ENCODE results near the gene PLCG2.
"Not testable (repeated sequence)": the region's sequence is repeated elsewhere in the genome, so short reads cannot be mapped to it uniquely, and the experiment has no call there.

The PLCG2 gene

DNA sequence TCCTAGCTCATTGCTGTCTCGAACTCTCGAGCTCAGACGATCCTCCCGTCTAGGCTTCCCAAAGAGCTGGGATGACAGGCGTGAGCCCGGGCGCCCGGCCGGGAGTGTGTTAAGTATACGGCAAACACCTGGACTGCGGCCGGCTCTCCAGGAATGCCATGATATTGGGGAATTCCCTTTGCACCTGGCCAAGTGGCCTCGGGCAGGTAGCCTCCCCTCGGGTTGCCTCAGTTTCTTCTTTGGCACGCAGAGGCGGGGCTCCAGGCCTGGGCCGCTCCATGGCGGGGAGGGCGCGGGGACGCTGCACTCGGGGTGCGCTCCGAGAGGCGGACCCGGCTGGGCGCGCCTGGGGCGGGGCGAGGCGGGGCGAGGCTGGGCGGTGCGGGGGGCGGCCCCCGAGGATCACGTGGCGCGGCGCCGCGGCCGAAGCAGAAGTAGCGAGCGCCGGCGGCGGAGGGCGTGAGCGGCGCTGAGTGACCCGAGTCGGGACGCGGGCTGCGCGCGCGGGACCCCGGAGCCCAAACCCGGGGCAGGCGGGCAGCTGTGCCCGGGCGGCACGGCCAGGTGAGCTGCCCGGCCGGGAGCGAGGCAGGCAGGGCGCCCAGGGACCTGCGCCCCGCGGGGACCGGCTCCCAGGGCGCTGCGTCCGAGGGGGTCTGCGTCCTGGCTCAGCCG is at the start of gene PLCG2:
PLCG2 (plus strand) TSS at position 431 of the 675 bp plus-strand sequence. CDS start 6,699 bp downstream, outside the sequence.
- DNase-seq (ENCODE audit: low spot score), result peak; percentile 81

DNA sequence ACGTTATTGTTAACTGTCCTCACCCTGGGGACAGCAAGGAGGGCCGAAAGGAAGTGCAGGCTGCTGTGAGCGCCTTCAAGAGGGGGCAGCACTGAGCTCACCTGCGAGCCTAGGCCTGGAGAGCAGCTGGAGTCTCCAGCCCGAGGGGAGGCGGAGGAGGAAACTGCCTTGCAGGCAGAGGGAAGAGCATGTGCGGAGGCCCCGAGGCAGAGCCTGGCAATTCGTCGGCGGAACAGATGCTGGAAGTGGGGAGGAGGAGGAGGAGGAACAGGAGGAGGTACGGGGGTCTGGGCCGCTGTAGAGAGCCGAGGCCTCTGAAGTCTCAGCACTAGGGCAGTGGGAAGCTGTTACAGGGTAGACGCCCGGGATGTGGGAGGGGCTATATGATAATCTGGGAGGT is 49.6 kb upstream of the PLCG2 start:
- no peak for DNase-seq (ENCODE audit: low spot score)

DNA sequence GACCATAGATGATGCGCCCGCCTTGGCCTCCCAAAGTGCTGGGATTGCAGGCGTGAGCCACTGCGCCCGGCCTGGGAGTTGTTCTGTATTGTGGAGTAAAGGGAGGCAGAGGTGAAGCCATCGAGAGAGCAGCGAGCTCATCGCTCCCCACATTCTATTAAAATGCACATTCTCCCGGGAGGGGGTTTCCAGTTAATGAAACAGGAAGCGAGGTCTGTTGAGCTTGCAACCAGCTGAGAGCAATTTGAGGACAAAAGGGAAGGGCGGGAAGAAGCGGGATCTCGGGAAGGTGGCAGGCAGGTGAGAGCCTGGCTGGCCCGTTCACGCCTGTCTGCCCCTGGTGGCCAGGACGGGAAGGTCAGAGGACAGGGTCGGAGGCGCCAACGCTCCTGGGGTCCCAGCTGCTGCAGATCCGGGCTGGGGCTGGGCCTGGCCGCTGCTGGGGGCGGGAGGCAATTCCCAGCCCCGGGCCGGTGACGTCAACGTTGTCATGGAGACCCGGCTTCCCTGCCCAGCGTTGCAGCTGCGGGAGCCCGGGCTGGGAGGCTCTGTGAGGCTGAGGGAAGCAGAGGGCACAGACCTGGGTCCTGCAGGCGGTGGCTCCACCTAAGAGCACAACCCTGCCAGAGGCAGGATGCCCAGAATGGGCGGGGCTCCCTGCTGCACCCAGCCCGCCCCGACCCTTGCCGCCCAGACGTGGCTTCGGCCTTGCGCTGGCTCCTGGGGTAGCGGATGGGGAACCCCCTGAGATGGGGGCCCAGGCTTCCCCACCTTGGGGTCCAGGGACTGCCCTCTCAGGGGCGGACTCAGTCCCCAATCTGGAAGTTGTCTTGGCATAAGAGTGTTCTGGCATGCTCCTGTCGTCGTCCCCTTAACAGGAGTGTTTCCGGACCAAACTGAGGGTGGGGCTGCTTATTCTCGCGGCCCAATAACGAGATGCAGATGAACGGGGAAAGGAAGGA is 48.7 kb upstream of the PLCG2 start:
- DNase-seq (ENCODE audit: low spot score), result peak; percentile 58

DNA sequence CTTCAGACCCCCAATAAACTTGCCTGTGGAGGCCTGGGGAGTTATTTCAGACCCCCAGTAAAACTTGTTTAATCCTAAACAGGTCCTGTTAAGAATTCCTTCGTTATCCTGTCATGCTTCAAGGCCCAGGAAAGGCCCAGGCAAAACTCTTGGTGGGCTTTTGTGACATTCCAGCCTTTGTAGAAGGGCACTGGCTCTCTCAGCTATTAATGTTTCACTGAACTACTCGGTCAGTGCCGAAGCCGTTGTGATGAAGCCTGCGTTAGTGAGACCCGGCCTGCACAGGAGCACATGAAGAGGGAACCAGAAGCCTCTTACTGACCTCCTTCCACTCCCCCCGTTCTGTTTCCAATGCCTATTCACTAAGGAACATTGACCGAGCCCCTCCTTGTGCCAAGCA is 47.4 kb upstream of the PLCG2 start:
- DNase-seq (ENCODE audit: low spot score), result no peak

DNA sequence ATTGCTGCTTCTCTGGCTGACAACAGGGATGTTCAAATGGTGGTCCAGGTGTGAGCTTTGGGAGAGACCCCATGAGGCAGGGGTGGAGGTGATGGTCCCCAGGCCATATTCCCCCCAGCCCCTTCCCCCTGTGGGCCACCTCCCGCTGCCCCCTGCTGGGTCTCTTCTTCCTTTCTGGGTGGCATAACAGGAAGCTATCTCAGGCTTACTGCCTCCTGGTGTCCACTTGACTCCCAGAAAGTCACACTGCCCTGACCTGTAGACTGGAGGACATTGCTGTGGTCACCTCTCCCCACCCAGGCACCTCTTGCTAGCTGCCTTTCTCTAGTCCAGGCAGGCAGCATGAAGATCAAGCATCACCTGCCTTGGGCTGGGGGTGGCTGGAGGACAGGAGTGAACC is 46.4 kb upstream of the PLCG2 start:
- no peak for DNase-seq (ENCODE audit: low spot score)

DNA sequence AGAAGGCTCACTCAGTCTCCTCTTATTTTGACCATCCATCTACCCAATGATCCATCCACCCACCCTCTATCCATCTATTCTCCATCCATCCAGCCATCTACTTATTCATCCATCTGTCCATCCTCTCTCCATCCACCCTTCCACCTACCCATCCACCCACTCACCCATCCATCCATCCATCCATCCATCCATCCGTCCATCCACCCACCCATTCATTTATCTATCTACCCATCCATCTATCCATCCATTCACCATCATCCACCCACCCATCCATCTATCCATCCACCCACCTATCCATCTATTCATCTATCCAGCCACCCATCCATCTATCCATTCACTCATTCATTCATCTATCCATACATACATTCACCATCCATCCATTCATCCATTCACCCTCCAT is 45.8 kb upstream of the PLCG2 start:
- no peak for DNase-seq (ENCODE audit: low spot score)

DNA sequence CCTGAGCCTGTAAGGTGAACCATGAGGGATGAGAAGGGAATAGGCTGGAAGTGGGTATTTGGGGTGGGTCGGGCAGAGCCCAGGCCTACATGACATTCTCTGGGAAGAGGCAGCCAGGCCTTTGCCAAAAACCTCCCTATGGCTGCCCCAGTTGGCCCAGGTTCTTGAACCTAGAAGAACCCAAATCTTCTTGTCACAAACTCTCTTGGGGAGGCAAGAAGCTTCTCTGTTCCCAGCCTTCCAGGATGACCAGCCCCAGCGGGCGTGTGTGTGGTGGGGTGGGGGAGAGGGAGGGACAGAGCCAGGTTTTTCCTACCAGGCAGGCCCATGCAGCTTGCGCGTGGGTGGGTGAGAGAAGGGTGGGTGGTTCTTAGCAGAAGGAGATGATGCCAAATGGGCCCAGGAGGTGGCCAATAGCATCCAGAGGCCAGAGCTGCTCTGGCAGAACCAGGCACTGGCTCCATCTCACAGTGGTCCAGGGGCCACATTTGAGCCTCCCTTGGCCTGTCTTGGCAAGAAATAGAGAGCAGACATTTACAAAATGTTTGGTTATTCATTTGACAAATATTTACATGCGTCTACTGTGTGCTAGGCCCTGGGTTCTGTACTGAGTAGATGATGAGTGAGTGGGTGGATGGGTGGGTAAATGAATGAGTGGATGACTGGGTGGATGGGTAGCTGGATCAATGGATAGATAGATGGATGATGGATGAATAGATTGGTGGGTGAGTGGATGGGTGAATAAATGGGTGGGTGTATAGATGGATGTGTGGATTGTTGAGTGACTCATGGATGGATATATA is 44.3 kb upstream of the PLCG2 start:
- DNase-seq (ENCODE audit: low spot score), result no peak

DNA sequence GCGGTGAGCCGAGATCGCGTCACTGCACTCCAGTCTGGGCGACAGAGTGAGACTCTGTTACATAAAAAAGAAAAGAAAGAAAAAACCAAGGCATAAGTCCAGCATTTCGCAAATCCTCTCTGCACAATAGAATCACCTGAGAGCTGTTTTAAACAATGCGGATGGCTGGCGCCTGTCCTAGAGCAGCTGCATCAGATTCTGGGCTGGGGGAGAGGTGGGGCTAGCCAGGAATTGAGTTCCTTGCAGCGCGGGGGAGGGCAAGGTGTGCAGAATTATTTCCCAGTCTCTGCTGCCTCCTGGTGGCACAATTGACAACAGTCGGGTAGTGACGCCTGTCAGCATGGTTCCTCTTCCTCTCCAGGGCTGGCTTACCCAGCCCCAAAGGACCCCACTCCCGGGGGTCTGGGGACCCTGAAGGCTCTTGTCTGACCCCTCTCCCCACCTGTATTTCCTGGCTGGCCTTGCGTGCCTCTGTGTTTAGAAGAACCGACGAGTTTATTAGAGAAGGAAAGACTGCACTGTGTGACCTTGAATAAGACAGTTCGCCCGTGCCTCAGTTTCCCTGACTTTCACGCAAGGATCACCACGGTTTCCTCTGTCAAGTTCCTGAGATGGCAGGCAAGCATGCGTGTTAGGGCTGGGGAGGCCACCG is 41.1 kb upstream of the PLCG2 start:
- DNase-seq (ENCODE audit: low spot score), result peak; percentile 73

DNA sequence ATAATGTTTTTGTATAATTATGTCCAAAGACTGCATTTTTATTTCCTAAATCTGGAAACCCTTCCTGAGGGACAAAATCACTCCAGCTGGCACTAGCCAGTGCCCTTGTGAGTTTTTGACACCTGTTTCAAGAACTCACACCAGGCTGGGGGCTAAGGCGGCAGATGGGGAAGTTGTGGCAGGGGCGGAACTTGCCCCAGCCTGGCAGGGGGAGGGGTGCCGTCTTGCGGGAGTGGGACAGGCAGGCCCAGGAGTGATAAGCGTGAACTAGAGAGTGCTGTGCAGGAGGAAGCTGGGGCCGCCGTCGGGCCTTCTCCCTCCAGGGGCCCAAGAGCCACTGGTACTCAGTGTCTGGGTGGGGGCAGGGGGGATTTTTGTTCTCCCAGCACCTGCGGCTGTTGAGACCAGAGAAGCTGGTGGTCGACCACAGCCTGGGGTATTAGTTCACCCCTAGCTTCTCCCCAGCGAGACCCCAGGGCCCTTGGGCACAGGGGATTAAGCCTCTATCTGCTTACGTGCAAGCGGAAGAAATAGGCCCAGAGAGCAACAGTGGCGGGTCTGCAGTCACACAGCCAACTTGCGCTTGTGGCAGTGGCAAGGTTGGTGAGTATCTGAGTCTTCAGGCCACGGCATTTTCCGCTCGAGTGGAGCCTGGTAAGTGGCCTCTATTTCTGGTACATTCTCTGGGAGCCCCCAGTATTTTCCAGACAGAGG is 40.2 kb upstream of the PLCG2 start:
- DNase-seq (ENCODE audit: low spot score), result no peak

DNA sequence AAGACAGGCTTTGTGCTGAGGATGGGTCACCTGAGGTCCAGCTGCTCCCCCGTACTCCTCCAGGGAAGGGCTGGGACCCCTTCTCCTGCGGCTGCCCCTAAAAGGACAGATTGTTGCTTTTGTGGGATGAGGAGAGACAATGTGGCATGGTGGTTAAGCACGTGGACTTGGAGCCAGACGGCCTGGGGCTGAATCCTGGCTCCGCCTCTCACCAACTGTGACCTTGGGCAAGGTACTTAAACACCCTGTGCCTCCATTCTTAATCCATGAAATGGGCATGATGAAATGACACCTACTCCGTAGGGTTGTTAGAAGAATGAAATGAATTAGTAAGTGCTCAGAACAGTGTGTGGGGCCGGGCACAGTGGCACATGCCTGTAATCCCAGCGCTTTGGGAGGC is 39.6 kb upstream of the PLCG2 start:
- no peak for DNase-seq (ENCODE audit: low spot score)

DNA sequence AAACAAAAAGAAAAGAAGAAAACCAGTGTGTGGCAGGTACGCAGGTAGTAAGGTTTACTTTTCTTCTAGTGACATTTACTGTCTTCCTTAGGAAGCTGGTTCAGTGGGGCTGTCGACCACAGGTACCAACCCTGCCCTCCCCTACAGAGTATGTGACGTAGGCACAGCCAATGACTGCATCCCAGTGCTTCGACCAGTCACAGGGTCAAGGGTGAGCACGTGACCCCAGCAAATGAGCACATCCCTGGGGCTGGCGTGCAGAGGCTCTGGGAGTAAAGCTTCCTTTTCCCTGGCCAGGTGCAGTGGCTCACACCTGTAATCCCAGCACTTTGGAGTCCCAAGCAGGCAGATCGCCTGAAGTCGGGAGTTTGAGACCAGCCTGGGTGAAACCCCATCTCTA is 38.9 kb upstream of the PLCG2 start:
- DNase-seq (ENCODE audit: low spot score), result no peak

DNA sequence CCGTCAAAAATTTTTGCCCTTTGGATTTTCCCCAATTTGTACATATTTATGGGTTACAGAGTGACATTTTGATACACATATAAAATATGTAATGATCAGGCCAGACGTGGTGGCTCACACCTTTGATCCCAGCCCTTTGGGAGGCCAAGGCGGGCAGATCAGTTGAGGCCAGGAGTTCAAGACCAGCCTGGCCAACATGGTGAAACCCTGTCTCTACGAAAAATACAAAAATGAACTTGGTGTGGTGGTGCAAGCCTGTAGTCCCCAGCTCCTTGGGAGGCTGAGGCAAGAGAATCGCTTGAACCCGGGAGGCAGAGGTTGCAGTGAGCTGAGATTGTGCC is 37.7 kb upstream of the PLCG2 start:
- DNase-seq (ENCODE audit: low spot score), result not testable (repeated sequence)

DNA sequence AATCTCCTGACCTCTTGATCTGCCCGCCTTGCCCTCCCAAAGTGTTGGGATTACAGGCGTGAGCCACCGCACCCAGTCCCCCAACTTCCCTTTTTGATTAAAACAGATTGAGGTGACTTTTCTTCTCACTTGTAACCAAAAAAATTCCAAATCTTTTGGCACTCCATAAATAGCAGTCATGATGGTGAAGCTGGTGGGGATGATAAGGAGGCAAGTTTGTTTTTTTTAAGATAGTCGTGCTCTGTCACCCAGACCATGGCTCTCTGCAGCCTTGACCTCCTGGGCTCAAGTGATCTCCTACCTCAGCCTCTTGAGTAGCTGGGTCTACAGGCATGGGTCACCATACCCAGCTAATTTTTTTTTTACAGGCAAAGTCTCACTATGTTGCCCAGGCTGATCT is 34.7 kb upstream of the PLCG2 start:
- no peak for DNase-seq (ENCODE audit: low spot score)

DNA sequence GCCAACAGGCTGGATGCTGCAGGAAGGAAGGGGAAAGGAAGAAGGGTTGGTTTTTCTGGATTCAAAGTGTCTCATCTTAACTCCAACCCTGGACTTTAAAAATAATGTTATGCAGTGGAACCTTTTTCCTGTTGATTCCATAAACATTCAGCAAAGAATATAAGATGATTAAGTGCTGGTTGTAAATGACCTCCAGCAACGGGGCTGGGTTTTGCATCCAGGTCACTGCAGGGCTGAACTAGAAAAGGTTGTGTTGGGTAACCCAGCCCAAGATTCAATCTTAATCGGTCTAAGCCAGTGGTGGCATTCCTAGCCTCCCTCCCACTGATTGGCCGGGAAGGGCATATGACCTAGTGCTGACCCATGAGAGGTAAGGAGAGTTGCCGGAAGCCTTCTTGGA is 34.2 kb upstream of the PLCG2 start:
- DNase-seq (ENCODE audit: low spot score), result no peak

DNA sequence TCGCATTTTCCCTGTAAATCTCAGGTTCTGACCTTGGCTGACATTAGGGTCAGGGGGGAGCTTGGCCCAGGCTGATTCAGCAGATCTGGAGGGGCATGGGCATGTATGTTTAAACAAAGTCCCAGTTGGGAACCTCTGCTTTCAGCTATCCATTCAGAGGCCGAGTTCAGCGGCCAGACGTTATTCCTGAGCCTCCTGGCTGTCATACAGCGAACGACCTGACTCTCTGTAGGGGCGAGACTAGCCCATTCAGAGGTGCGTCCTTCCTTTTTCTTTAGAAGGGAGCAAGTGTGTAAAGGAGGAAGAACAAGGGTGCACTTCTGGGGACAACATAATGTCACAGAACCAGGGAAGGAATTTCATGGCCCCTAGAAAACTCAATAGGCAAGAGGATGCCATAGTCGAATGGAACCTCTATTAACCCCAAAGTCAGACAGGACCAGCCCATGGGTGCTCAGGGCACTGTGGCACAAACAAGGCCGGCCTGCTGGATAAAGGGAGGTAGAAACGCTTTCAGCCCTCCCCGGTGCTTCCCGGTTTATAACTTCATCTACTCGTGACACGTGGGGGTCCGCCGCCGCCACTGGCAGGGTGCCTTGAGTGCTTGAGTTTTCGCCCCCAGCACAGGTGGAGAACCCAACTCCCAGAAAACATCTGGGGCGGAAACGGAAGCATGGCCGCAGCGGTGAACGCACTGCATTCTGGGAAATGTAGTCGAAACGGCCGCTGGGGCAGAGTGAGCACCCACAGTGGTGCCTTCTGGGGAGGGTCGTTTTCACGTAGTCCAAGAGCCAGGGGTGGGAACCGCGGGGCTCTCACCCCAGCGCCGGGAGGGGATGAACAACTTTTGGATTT is 33.2 kb upstream of the PLCG2 start:
- DNase-seq (ENCODE audit: low spot score), result no peak

DNA sequence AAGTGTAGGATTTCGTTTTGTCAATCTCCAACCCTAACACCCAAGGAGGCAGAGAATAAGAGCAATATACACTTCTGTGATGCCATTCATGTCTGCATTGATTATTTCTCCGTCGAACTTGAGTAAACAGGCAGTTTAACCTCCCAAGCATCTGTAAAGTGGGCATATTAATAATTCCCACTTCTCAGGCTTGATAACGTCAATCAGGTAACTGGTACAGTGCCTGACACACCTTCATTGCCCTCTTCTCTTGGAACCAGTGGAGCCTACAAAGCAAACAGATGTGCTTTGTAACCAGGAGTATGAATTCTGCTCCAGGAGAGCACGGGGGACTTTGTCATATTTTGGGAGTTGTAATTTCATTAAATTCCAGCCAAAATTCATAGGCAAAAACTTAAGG is 32.5 kb upstream of the PLCG2 start:
- no peak for DNase-seq (ENCODE audit: low spot score)

DNA sequence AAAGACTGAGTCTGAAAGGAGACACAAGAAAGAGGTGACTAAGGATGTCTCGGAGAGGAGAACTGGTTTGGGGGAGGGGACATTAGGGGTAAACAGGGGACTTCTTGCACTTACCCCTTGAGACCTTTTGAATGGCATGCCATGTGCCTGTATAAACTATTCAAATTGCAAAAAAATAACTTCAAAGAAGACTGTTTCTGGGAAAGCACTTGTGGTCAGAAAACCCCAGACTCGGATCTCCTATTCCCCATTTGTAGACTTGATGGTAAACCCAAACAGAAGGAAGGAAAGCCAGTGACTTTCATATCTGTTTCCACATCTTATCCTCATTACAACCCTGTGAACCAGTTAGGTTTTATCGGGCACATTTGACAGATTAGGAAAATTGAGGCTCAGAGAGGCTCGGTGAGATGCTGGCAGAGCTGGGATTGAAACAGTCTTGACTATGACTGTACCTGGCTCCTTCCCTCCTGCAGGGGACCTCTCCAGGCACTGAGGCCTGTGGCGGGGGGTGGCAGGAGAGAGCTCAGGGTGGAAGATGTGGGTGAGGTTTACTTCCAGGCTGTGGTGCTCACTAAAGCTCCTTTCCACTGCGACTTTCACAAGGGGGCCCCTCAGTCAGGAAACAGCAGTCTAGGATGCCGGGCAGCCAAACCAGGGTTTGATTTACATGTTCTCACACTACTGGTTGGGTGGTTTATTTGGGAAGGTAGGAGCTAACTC is 30.5 kb upstream of the PLCG2 start:
- no peak for DNase-seq (ENCODE audit: low spot score)

DNA sequence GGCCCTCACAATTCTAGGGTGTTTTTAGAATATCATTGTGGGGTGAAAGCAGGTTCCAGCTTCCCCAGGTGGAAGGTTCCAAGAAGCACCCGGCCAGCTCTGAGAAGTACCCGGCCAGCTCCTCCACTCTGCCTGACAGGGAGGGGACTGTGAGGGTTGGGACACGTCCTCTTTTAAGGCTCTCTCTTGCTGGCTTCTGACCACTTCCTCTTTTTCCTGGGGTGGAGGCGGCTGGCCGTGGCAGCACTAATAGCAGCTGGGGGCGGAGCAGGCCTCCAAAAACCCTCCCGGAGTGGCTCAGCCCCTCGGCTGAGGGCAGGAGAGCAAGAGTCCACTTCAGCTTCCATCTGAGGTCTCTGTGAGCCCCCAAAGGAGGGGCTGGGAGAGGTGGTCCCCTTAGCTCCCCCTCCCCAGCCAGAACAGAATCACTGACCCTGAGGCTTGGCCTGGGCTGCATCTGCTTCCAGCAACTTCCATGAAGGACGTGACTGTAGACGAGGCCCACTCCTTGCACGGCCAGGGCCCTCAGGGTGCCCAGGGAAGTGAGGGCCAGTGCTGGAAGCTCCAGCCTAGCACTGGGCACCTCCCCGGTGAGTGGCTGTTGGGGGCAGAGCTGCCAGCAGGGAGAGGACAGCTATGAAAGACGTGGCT is 26.7 kb upstream of the PLCG2 start:
- no peak for DNase-seq (ENCODE audit: low spot score)

DNA sequence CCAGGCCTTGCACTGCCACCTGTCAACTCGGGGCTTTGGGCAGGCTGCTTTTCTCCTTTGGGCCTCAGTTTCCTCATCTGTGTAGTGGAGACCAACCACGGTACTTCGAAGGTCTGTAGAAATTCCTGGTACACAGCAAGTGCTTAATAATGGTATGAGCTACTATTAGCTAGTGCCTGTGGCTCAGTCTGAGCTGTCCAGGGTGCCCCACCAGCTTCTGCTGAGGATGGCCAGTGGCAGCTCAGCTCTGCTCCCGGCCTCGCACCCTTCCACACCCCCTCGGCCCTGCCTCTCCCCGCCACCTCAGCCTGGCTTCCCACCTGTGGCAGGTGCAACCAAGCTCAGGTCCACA is 26.2 kb upstream of the PLCG2 start:
- no peak for DNase-seq (ENCODE audit: low spot score)
